ENCODE results near the gene DBN1.
A peak's percentile ranks its signal among the peaks of the same experiment; 100 is the strongest.
"Not testable (repeated sequence)": the region's sequence is repeated elsewhere in the genome, so short reads cannot be mapped to it uniquely, and the experiment has no call there.

The DBN1 gene

DNA sequence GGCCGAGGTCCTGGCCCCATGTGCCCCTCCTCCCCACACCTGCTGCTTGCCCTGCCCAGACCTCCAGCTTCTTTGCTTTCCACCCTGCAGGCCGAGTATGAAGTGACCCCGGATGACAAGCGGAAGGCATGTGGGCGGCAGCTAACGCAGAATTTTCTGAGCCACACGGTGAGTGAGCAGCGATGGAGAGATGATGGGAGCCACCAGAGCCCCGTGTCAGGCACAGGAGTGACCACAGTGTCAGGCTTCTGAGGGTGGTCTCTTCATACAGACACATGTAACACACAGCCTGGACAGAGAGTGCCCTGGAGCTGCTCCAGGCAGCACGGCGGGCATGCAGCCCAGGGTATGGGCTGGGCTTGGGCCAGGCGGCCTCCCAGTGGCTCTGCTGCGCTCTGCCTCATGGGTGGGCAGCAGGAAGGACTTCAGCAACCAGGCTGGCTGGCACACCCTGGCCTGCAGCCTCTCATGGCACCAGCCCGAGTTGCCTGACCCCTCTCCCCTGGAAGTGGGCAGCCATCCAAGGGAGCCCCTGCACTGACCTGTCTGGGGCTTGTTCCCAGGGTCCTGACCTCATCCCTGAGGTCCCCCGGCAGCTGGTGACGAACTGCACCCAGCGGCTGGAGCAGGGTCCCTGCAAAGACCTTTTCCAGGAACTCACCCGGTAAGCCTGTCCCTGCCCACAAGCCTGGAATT lies 41.1 kb downstream of the DBN1 start:
- DNase-seq, result peak in 42 of 58 donors; percentile 10 to 67 (median 40)

DNA sequence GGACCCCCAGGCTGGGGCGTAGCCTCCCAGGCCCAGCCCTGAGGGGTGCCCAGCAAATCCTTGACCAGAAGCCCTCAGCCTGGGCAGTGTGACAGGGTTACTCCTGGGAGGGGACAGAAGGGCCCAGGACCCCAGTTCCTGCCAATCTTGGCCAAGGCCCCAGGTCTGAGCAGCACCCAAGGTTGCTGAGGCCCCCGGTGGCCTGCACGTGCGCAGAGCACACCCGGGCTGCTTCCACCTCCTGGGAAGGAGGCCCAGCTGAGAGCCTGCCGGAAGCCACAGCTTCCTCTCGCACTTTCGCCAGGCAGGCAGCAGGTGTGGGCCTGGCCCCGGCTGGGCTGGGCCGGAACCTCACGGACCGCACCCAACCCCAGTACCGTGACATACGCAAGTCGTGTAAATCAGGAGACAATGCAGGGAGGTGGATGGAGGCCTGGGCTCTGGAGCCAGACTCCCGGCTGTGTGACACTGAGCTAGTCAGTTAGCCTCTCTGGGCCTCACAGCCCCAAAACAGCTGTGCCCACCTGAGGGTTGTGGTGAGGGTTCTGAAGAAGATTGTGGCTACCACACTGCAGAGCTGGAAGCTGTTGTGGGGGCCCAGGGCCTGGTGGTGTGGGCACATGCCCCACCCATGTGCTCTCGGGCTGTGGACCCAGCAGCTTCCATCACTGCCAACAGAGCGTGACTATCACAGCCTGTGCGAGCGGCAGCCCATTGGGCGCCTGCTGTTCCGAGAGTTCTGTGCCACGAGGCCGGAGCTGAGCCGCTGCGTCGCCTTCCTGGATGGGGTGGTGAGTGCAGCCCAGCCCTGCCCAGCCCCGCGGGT lies 41.9 kb downstream of the DBN1 start:
- DNase-seq, result peak in 11 of 58 donors; percentile 9 to 57 (median 34)

DNA sequence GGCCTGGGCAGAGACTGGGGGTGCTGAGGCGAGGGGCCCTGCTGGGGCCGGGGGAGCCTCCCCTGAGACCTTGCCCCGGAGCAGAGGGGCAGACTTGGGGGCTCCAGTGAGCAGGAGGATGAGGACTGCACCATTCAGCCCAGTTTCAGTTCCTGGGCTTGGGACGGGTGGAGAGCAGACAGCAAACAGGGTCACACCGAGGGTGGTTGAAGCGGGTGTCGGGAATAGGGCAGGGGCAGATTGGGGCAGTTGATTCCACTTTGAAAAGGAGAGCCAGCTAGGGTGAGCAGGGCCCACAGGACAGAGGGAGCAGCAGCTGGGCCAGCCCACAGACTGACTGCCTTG lies 42.5 kb downstream of the DBN1 start:
- DNase-seq, result no peak

DNA sequence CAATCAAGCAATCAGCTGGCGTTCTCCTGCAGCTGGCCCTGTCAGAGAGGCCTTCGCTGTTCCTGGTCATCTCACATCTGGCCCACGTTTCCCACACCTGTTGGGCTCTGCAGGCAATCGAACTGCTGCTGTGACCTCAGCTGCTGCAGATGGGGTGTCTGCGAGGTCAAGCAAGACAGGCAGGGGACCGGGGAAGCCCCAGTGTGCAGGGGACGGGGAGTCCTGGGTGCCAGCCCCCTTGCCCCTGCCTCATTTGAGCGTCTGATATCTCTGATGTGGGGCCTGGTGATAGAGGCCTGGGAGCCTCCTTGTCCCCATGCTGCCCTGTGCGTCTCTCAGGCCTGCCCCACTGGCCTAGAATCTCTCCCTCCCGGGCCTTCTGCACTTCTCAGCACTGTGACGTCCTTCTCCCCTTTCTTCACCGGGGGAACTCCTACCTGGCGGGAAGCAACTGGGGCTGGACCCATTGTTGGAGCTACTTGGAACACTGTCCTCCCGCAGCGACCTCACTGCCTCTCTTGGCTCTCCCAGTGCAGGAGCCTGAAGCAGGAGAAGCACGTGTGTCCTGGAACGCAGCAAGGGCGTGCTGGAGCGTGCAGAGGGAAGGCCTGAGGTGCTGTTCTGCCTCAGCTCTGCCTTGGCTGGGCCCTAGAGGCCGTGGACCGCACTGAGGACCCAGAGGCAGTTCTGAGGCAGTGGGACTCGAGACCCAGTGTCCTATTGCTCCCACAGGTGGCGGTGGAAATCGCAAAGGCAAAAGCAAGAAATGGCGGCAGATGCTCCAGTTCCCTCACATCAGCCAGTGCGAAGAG lies 43.1 kb downstream of the DBN1 start:
- DNase-seq, result no peak

DNA sequence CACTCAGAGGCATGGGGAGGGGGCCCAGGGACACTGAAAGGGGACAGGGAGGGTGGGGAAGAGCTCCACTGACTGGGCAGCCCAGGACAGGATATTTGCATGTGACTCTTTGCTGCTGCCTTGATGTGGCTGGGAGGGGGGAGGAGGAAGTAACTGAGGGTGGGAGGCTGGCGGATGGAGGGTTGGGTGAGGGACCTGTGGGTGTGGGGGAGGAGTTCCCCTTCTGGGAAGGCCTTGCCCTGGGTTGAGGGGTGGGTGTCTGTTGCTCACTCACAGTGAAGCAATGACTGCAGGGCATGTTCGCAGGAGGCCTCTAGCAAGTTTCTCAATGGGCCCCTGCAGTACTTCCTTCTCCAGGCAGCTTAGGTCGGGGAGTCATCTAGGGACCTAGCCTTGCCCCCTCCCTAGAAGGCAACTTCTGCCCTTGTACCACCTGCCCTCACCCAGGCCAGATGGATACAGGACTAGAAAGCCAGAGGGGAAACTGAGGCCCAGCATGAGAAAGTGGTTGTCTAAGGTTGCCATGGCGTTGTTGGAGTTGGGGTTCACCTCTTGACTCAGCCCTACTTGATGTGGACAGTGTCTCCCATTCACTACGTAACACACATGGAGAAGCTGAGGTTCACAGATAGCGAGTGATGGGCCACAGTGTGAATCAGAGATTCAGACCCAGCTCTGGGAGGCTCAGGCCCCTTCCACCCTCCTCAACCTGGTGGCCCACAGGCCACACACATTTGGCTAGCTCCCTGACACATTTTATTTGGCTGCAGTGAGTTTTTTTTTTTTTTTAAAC lies 44.0 kb downstream of the DBN1 start:
- peak in 7 of 58 donors; percentile 24 to 57 (median 44) for DNase-seq

DNA sequence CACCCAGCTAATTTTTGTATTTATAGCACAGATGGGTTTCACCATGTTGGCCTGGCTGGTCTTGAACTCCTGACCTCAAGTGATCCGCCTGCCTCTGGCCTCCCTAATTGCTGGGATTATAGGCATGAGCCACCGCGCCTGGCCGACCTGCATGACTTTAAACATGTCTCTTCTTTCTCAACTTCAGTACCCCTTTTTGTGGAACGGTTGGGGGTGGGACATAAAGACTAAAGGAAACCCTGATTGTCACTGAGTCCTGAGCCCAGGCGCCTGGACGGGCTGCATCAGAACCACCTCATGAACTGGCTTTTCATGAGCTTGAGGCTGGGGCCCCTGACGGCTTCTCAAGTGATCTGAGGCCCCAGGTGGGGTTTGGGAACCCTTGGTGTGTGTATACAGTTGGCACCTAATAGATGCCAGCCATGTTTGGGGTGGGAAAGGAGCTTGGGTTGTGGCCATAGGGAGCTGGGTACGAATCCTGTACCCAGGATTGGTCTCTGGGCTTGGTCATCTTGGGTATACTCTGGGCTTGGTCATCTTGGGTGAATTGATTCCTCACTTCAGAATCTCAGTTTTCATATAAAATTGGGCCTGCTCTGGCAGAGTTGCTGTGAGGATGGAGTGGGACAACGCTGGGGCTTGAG lies 44.7 kb downstream of the DBN1 start:
- DNase-seq, result no peak

DNA sequence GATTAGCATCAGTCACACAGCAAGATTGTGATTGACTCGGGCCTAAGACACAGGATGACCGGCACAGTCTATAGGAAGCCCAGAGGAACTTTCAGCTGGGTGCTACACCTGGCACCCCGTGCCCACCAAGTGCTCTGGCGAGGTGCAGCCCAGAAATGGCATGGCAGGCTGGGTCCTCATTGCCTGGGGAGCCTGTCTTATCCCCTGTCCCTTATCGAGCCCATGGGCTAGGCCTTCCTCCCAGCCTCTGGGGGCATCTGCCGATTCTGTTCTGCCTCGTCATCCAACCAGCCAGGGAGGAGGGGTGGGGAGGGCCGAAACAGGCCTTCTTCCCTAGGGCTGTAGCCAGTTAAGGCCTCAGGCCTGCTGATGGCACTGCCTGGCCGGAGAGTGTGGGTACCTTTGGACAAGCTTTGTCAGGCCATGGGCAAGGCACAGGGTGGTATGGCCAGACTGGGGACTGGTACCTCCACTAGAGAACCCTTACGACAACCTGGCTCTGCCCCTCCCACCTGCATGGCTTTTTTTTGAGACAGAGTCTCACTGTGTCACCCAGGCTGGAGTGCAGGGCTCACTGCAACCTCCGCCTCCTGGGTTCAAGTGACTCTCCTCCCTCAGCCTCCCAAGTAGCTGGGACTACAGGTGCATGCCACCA lies 45.4 kb downstream of the DBN1 start:
- DNase-seq, result peak in 1 of 58 donors; percentile 18

DNA sequence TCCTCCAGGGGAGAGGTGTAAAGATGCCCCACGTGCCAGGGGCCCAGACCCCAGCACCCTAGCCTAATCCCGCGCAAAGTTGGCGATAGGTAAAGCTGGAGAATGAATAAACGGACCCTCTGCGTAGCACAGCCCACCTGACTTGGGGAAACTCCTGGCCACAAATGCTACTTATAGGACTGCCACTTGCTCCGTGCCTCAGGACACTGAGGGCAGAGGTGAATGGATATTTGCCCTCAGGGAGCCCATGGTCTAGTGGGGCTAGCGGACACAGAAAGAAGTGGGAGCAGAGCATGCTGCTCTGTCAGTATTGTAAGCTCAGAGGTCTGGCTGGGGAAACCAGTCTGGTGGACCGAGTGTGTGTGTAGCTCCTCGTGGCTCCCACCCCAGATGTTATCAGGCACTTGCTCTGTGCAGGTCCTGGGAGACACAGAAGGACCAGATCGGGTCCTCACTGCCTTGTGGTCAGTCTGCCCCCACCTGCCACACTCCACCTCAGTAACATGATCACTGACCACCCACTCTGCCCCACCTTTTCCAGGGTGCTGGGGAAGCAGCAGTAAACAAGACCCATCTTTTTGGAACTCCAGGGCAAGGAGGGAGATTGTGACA lies 46.1 kb downstream of the DBN1 start:
- DNase-seq, result peak in 1 of 58 donors; percentile 16

DNA sequence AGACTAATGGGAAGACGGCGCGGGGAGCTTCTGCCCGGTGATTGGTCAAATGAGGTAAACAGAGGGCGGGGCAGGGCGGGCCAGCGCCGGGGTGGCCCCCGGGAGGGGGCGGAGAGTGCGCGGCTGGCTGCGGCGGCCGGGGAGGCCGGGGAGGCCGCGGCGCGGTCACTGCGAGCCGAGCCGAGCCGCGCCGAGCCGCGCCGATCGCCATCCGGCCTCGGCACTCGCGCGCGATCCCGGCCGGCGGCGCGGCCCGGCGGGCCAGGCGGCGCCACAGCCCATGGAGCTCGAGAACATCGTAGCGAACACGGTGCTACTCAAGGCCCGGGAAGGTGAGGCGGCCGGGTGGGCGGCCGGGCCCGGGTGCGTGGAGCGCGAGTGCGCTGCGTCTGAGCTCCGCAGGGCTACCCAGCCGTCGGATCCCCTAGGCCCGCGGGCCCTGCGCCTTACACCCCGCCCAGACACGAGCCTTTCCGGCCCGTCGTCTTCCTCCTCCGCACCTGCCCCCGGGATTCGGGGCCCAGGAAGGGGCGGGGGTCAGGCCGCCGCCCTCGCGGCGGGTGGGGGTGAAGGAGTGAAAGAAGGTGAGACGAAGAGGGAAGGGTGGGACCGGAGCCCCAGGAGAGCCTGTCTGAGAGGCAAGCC lies 46.7 kb downstream of the DBN1 start, which contains the start of gene GRK6:
Gene GRK6, plus strand, starts transcription at position 111 of the 645 bp plus-strand sequence. Its CDS starts 170 bp downstream, at position 281.
- peak in 6 of 58 donors; percentile 51 to 68 (median 58) for DNase-seq

DNA sequence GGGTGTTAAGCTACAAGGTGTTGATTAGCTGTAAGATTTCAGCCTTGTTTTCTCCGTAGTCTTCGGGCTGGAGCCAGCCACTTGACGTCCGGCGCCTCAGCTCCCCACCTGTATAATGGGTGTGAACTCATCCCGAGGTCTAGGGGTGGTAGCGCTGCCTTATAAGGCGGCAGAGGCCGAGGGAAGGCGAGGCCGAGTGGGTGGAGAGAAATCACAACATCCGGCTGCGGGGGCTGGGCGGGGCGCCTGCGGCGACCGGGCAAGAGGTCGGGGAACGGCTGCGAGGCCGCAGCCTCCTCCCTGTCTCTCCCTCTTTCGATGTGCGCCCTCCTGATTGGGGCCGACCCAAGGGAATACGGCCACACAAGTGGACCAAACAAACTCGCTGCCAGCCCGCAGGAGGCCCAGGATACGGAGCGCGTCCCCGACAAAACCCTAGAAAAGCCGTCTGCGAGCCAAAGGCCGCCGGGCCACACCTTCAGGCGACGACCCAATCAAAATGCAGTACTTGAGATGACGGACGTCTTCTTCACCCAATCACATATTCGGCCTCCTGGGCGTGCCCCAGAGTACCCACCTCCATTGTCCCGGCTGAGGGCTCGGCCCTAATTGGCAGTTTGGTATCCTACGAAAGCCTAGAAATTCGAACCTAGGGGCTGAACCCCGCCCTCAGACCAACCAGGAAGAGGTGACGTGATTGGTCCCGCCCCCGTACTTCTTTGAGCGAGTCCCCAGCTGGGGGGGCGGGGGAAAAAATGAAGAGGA lies 47.5 kb downstream of the DBN1 start:
- peak; percentile 90 to 100 (median 99) for DNase-seq

DNA sequence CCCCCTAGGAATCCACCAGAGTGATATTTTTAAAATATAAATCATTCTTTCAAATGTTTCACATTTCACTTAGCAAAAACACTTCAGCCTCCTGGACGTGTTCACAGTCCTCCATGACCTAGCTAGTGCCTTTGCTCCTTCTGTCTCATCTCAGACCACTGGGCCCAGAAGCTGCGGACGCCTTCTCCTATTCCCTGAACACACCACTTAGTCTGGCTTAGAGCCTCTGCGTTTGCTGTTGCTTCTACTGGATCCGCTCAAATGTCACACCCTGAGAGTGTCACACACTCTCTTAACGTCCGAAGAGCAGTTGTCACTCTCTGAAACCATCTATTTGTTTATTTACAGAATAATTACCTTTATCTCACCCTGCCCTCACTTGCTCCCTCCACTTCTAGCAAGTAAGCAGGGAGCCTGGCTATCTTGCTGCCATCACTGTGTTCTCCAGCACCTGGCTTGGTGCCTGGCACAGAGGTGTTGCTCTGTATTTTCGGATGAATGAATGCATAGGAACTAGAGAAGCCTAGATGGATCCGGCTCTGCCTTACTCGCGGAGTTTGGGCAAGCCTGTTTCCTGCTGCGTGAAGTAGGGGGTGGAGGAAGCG lies 48.1 kb downstream of the DBN1 start:
- peak in 2 of 58 donors; percentile 60 to 73 for DNase-seq

DNA sequence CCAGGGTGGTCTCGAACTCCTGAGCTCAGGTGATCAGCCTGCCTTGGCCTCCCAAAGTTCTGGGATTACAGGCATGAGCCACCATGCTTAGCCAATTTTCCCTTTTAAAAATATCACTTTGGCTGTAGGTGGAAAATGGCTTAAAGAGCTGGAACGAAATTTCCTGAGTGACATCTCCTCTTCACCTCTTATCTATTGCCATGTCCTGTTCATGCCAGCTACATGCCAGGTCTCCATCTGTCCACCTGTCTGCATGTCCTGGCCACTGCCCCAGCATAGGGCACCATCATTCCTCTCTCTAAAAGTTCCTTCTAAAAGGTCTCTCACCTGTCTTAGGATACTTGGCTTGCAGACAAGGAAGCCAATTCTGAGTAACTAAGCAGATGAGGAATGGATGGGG lies 49.8 kb downstream of the DBN1 start:
- no peak for DNase-seq

DNA sequence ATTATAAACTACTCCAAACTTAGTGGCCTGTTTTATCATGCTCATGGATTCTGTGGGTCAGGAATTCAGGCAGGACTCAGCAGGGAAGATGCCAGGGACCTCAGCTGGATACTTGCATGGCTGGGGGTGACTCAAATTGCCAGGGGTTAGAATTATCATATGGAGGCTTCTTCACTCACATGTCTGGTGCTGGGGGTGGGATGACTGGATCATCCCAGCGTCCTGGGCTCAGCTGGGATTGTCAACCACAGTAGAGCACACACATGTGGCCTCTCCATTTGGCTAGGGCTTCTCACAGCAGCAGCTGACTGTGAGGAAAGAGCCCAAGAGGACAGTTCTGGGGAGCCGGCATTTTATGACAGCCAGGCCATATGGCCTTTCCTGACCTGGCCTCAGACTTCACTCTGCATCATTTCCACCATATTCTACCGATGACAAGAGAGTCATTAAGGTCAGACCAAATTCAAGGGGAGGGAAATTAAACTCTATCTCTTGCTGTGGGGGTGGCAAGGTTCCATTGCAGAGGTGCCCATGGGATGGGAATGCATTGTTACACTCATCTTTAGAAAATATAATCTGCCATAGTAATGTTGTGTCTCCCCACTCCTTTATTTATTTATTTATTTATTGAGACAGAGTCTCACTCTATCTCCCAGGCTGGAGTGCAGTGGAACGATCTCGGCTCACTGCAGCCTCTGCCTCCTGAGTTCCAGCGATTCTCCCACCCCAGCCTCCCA lies 52.2 kb downstream of the DBN1 start:
- DNase-seq, result no peak

DNA sequence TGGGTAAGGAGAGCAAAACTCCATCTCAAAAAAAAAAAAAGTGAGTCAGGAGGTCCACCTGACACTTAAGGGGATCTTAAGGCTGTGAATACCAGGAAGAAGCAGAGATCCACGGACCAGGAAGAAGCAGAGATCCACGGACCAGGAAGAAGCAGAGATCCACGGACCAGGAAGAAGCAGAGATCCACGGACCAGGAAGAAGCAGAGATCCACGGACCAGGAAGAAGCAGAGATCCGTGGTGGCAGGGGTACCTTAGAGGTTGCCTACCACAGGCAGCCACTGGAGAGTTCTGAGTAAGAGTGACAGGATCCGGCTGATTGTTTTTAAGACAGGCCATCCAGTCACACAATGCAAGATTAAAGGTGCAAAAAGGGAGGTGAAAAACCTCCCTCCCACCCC lies 53.0 kb downstream of the DBN1 start:
- DNase-seq, result not testable (repeated sequence)

DNA sequence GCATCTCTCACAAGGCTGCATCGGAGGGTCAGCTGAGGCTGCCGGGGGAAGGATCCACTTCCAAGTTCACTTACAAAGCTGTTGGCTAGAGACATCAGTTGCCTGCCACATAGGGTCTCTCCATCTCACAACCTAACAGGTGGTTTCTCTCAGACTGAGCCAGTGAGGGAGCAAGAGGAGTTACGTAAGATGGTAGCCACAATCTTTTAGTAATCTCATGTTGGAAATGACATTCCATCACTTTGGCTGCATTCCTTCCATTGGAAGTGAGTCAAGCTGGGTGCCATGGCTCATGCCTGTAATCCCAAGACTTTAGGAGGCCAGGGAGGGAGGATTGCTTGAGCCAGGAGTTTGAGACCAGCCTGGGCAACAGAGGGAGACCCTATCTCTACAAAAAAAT lies 54.4 kb downstream of the DBN1 start:
- DNase-seq, result no peak

DNA sequence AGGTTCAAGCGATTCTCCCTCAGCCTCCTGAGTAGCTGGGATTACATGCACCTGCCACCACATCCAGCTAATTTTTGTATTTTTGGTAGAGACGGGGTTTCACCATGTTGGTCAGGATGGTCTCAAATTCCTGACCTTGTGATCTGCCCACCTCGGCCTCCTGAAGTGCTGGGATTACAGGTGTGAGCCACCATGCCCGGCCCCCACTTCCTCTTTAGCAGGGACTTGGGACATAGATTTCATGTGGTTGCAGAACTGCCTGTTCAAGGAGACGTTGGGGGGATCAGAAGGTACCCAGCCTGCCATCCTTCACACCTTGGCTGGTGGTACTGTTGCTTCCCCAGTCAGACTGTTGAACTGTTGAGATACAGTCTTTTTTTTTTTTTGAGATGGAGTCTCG lies 56.4 kb downstream of the DBN1 start:
- not testable (repeated sequence) for DNase-seq

DNA sequence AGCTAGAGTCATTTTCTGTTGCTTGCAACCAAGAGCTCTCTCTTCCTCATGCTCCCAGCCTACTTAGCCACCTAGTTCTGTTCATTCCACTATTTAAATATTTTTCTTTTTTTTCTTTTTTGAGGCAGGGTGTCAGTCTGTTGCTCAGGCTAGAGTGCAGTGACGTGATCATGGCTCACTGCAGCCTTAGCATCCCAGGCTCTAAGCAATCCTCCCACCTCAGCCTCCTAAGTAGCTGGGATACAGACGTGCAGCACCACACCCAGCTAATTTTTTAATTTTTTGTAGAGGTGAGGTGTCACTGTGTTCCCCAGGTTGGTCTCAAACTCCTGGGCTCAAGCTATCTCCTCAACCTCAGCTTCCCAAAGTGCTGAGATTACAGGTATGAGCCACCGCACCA lies 59.0 kb downstream of the DBN1 start:
- no peak for DNase-seq

Measured in anterior cingulate cortex (tissue), 58 donors.